Measurements from ENCODE around the gene CCDC181. TPM values are rescaled to one million over a fixed set of nuclear protein-coding genes. Genes with fewer than 3 reads are reported as not detected.

Gene CCDC181
- total RNA-seq (10 to 100 TPM in 1 of 2 donors, 1 to 10 TPM in 1; 6.1 to 14.8 TPM), polyA plus RNA-seq (ENCODE audit: insufficient read length in 2 of 2) (10 to 100 TPM; 11.0 to 14.8 TPM)
- long read RNA-seq, donor 1, partial matches to known transcripts = 0 of 1 reads
- long read RNA-seq, donor 1, other reads (novel, unspliced or antisense) = 0 of 1 reads
- long read RNA-seq, donor 2 = 0 reads
- long read RNA-seq, donor 3, partial matches to known transcripts = 0 of 1 reads
- long read RNA-seq, donor 3, other reads (novel, unspliced or antisense) = 0 of 1 reads
- long read RNA-seq, donor 4, partial matches to known transcripts = 0 of 1 reads
- long read RNA-seq, donor 4, other reads (novel, unspliced or antisense) = 0 of 1 reads

DNA sequence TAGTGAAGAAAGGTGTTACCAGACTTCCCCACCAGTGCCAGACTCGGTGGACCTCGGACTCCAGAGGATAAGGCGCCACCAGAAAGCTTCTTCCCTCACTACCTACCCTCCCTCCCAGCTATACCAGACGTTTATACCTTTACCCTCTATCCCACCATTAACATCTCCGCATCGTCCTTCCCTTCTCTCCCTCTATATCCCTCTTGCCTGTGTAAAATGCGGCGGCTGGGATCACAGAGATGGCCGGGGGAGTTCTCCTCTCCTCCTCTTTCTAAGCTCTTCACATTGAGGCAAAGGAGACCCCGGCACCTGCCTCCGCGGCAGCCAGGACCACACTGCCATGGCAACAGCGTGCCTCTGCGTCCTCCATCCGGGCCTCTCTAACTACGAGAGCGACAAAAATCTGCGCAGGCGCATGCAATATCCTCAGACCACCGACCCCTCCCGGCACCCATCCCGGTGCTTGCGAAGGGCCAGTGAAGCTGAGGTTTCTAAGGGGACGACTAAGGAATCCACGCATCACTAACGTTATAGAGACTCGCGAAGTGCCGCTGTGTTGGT is at the start of gene CCDC181:
Gene CCDC181 (minus strand): TSS at position 394 of the 561 bp plus-strand sequence. CDS start 2,547 bp downstream, outside the sequence.
- peak; percentile 80 to 99 (median 88) for DNase-seq (ENCODE audit: low read depth in 4 of 6, low spot score in 6 of 6)
- H3K4me1 ChIP-seq (ENCODE audit: control insufficient read depth, insufficient read depth, low read length) = no peaks in the 10 kb centered on the region
- peak within 1 kb of the TSS; percentile 67 for H3K27ac ChIP-seq (ENCODE audit: low read depth, low read length)
- whole genome bisulfite sequencing (ENCODE audit: insufficient coverage) = under 1% methylated on average over 24 of the region's 29 CpGs
- peak within 1 kb of the TSS; percentile 92 for H3K4me3 ChIP-seq (ENCODE audit: low read depth, low read length)
- H3K27me3 ChIP-seq (ENCODE audit: control insufficient read depth, insufficient read depth, low read length) = no peaks in the 10 kb centered on the region
- H3K36me3 ChIP-seq (ENCODE audit: control insufficient read depth, insufficient read depth, low read length) = no peaks in the 10 kb centered on the region
- H3K9me3 ChIP-seq (ENCODE audit: control insufficient read depth, insufficient read depth, low read length) = no peaks in the 10 kb centered on the region

DNA sequence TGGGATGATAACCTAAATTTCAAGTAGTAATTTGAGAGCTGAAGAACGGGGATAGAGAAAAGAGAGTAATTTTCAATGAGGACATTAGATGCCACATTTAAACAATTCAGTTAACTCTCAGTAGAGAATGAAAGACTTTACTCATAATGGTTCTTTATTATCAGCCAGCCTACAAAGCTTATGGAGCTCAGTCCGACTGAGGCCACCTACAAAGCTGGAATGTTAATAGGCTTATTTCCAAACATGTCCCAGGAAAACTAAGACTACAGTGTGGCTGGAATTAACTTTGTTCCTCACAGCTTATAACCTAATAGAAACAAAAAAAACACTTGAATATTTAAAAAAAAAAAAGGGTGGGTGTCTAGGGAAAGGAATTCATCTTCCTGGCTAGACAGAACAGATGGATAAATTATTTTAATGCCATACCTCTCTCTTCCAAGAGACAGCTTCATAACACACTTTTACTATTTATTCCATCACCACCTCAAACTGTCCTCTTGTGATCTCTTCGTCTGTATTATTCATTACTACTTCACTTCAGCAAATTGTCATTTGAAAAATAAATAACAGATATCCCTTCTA is 48.6 kb upstream of the CCDC181 start:
- Histone ChIP-seq H3K36me3 (ENCODE audit: control insufficient read depth, insufficient read depth, low read length) (peaks cover 3% of the 10 kb centered on the region), H3K27ac (ENCODE audit: low read depth, low read length) (no peak overlapping the region), H3K4me1 (ENCODE audit: control insufficient read depth, insufficient read depth, low read length) (no peaks in the 10 kb centered on the region), H3K27me3 (ENCODE audit: control insufficient read depth, insufficient read depth, low read length) (no peaks in the 10 kb centered on the region), H3K9me3 (ENCODE audit: control insufficient read depth, insufficient read depth, low read length) (no peaks in the 10 kb centered on the region), H3K4me3 (ENCODE audit: low read depth, low read length) (no peak overlapping the region)
- 83% methylated on average over 1 of the region's 3 CpGs for WGBS (ENCODE audit: insufficient coverage)
- DNase-seq (ENCODE audit: low read depth in 4 of 6, low spot score in 6 of 6) = no peak

DNA sequence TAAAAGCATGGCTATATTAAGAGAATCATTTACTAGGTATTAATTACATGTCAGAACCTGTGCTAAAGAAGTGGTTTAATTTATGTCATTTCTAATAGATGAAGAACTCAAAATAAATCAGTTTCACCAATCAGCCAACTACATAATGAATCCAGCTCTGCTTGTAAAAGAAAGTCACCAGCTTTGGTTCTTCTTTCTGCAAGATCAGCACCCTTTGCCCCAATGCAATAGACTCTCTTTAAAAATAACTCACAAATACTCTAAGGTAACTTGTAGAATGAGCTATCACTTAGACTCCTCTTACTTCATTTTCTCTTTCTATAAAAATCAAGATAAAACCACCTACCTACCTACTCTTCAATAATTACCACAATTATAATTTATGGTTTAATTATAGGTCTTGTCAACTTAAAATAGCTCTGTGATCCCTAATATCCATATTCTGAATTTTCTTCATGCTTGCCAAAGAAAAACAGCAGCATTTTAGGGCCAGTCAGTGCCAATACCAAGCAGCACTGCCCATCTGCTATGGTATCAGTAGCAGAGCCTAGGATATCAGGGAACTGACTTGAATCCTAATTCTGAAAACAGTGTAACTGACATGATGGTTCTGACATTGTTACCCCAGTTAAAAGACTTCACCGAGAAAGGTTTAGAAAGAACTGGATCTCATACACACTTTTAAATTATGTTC is 47.2 kb upstream of the CCDC181 start:
- no CpG with 5 or more reads among the region's 1 CpG for WGBS (ENCODE audit: insufficient coverage)
- Histone ChIP-seq H3K27me3 (ENCODE audit: control insufficient read depth, insufficient read depth, low read length) (no peaks in the 10 kb centered on the region), H3K4me3 (ENCODE audit: low read depth, low read length) (no peak overlapping the region), H3K9me3 (ENCODE audit: control insufficient read depth, insufficient read depth, low read length) (no peaks in the 10 kb centered on the region), H3K36me3 (ENCODE audit: control insufficient read depth, insufficient read depth, low read length) (peaks cover 3% of the 10 kb centered on the region), H3K4me1 (ENCODE audit: control insufficient read depth, insufficient read depth, low read length) (no peaks in the 10 kb centered on the region), H3K27ac (ENCODE audit: low read depth, low read length) (no peak overlapping the region)
- DNase-seq (ENCODE audit: low read depth in 4 of 6, low spot score in 6 of 6) = no peak

DNA sequence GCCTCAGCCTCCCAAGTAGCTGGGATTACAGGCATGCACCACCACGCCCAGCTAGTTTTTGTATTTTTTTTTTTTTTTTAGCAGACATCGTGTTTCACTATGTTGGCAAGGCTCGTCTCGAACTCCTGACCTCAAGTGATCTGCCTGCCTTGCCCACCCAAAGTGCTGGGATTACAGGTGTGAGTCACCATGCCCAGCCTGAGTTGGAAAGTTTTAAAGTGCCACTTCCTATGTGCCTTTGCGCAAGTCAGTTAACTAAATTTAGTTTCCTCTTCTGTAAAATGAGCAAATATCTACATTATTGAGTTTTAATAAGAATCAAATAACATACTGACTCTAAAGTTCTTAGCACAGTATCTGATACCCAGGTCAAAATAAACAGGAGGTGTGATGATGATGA is 46.1 kb upstream of the CCDC181 start:
- DNase-seq (ENCODE audit: low read depth in 4 of 6, low spot score in 6 of 6) = no peak
- Histone ChIP-seq H3K9me3 (ENCODE audit: control insufficient read depth, insufficient read depth, low read length) (no peaks in the 10 kb centered on the region), H3K36me3 (ENCODE audit: control insufficient read depth, insufficient read depth, low read length) (peaks cover 3% of the 10 kb centered on the region), H3K4me3 (ENCODE audit: low read depth, low read length) (no peak overlapping the region), H3K27ac (ENCODE audit: low read depth, low read length) (no peak overlapping the region), H3K4me1 (ENCODE audit: control insufficient read depth, insufficient read depth, low read length) (no peaks in the 10 kb centered on the region), H3K27me3 (ENCODE audit: control insufficient read depth, insufficient read depth, low read length) (no peaks in the 10 kb centered on the region)
- WGBS (ENCODE audit: insufficient coverage) = 90% methylated on average over 3 of the region's 5 CpGs

DNA sequence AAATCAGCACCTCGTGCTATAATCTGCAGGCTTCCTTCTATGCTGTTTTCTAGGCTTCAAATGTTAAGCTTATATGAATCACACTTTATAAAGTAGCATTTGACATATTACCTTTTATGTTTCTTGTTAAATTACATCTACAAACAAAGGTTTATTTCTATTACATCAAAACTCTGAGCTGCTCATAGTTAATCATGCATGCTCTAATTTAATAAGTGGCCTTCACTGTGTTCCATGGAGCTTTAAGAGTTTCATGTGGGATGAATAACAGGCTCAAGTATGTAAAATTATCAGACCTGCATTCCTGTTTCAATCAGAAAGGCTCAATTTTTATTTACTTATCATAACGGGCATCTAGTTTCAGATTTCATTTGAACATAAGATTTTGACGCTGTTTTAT is 45.5 kb upstream of the CCDC181 start:
- WGBS (ENCODE audit: insufficient coverage) = no CpG with 5 or more reads among the region's 3 CpGs
- no peak overlapping the region for H3K27ac ChIP-seq (ENCODE audit: low read depth, low read length)
- H3K9me3 ChIP-seq (ENCODE audit: control insufficient read depth, insufficient read depth, low read length) = no peaks in the 10 kb centered on the region
- H3K4me1 ChIP-seq (ENCODE audit: control insufficient read depth, insufficient read depth, low read length) = no peaks in the 10 kb centered on the region
- H3K27me3 ChIP-seq (ENCODE audit: control insufficient read depth, insufficient read depth, low read length) = no peaks in the 10 kb centered on the region
- H3K36me3 ChIP-seq (ENCODE audit: control insufficient read depth, insufficient read depth, low read length) = peaks cover 3% of the 10 kb centered on the region
- no peak for DNase-seq (ENCODE audit: low read depth in 4 of 6, low spot score in 6 of 6)
- H3K4me3 ChIP-seq (ENCODE audit: low read depth, low read length) = no peak overlapping the region

DNA sequence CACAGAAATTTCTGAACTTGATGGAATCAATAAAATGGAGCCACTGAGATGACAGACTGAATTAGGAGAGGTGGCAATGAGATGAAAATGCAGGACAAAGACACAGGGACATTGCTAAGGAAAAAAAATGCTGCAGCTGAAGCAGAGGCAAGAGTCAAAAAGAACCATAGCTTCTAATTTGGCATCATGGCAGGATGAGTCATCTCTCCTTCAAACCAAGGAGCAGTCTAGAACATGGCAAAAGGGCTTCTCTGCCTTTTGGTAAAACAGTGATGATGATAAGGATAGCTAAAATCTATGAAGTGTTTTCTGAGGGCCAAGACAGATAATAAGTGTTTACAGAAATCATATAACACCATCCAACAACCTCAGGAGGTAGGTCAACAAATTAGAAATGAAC is 41.7 kb upstream of the CCDC181 start:
- no peak for DNase-seq (ENCODE audit: low read depth in 4 of 6, low spot score in 6 of 6)
- H3K27me3 ChIP-seq (ENCODE audit: control insufficient read depth, insufficient read depth, low read length) = no peaks in the 10 kb centered on the region
- no peaks in the 10 kb centered on the region for H3K4me1 ChIP-seq (ENCODE audit: control insufficient read depth, insufficient read depth, low read length)
- H3K27ac ChIP-seq (ENCODE audit: low read depth, low read length) = no peak overlapping the region
- no peak overlapping the region for H3K4me3 ChIP-seq (ENCODE audit: low read depth, low read length)
- no peaks in the 10 kb centered on the region for H3K36me3 ChIP-seq (ENCODE audit: control insufficient read depth, insufficient read depth, low read length)
- no peaks in the 10 kb centered on the region for H3K9me3 ChIP-seq (ENCODE audit: control insufficient read depth, insufficient read depth, low read length)

DNA sequence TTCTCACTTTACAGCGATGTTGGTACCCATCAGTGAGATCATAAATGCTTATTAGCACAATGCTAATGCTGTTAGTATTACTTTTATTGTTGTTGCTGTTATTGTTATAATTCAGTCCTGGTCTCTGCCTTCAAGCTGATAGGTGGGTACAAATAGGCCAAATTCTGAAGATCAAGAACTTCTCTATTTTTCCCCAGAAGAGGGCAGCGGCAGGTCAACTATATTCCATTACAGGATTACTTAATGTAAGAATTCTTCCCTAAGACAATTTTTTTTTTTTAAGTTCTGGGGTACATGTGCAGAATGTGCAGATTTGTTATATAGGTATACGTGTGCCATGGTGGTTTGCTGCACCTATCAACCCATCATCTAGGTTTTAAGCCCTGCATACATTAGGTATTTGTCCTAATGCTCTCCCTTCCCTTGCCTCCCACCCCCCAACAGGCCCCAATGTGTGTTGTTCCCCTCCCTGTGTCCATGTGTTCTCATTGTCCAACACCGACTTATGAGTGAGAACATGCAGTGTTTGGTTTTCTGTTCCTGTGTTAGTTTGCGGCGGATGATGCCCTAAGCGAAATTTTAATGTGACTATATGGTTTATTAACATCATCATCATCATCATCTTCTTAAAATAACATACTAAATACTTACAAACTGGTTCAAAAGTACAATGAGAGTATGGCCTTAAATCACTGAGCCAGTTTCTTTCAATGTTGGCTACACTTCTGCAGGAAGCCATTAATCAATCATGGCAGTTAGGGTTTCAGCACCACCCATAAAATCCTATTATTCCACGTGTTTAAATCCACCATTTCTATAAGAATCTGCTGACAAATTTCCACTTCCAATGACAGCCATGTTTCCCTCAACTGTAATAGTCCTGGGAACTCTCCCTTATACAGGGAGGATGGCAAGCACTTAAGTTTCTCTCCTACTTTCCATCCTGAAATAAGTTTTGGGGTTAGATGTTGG is 39.3 kb upstream of the CCDC181 start:
- no peak overlapping the region for H3K4me3 ChIP-seq (ENCODE audit: low read depth, low read length)
- peak in 2 of 6 donors; percentile 55 to 75 for DNase-seq (ENCODE audit: low read depth in 4 of 6, low spot score in 6 of 6)
- H3K27ac ChIP-seq (ENCODE audit: low read depth, low read length) = no peak overlapping the region
- WGBS (ENCODE audit: insufficient coverage) = no CpG with 5 or more reads among the region's 8 CpGs
- H3K4me1 ChIP-seq (ENCODE audit: control insufficient read depth, insufficient read depth, low read length) = no peaks in the 10 kb centered on the region
- no peaks in the 10 kb centered on the region for H3K9me3 ChIP-seq (ENCODE audit: control insufficient read depth, insufficient read depth, low read length)
- no peaks in the 10 kb centered on the region for H3K27me3 ChIP-seq (ENCODE audit: control insufficient read depth, insufficient read depth, low read length)
- no peaks in the 10 kb centered on the region for H3K36me3 ChIP-seq (ENCODE audit: control insufficient read depth, insufficient read depth, low read length)

DNA sequence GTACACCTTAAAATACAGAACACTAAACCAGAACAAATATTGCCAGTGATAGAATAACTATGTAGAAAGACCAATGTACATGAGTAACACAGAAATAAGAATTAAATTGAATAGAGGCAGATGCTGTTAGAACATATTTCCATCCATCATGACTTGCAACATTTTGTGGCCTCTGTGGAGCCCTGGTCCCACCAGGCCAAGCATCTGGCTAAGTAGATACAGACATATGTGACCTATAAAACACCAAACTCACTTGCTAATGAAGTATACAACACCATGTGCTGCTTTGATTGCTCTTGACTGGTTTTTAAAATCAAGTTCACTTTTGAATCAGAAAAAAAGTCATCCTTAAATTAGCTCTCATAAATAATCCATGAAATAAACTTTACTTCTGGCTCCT is 38.0 kb upstream of the CCDC181 start:
- H3K9me3 ChIP-seq (ENCODE audit: control insufficient read depth, insufficient read depth, low read length) = no peaks in the 10 kb centered on the region
- no peaks in the 10 kb centered on the region for H3K36me3 ChIP-seq (ENCODE audit: control insufficient read depth, insufficient read depth, low read length)
- no peak overlapping the region for H3K4me3 ChIP-seq (ENCODE audit: low read depth, low read length)
- peaks cover 3% of the 10 kb centered on the region for H3K27me3 ChIP-seq (ENCODE audit: control insufficient read depth, insufficient read depth, low read length)
- DNase-seq (ENCODE audit: low read depth in 4 of 6, low spot score in 6 of 6) = no peak
- H3K27ac ChIP-seq (ENCODE audit: low read depth, low read length) = no peak overlapping the region
- H3K4me1 ChIP-seq (ENCODE audit: control insufficient read depth, insufficient read depth, low read length) = peaks cover 4% of the 10 kb centered on the region

DNA sequence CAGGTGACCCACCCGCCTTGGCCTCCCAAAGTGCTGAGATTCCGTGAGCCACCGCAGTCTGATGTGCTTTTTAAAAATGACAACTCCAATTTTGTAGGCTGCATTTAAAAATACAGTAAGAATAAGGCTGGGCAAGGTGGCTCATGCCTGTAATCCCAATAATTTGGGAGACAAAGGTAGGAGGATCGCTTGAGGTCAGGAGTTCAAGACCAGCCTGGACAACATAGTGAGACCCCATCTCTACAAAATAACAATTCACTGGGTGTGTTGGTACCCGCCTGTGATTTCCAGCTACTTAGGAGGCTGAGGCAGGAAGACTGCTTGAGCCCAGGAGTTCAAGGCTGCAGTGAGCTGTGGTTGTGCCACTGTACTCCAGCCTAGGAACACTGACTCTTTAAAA is 35.1 kb upstream of the CCDC181 start:
- peaks cover 6% of the 10 kb centered on the region for H3K4me1 ChIP-seq (ENCODE audit: control insufficient read depth, insufficient read depth, low read length)
- peaks cover 6% of the 10 kb centered on the region for H3K27me3 ChIP-seq (ENCODE audit: control insufficient read depth, insufficient read depth, low read length)
- no peaks in the 10 kb centered on the region for H3K9me3 ChIP-seq (ENCODE audit: control insufficient read depth, insufficient read depth, low read length)
- 100% methylated on average over 4 of the region's 5 CpGs for WGBS (ENCODE audit: insufficient coverage)
- no peak for DNase-seq (ENCODE audit: low read depth in 4 of 6, low spot score in 6 of 6)
- no peak overlapping the region for H3K4me3 ChIP-seq (ENCODE audit: low read depth, low read length)
- H3K27ac ChIP-seq (ENCODE audit: low read depth, low read length) = no peak overlapping the region
- no peaks in the 10 kb centered on the region for H3K36me3 ChIP-seq (ENCODE audit: control insufficient read depth, insufficient read depth, low read length)

All from spinal cord (tissue), 10 donors.